Stimulated activated CD4-positive, alpha-beta T cell treated with anti-CD3 and anti-CD28 coated beads, Interleukin-4, amount 100 ng/mL, for 4 hours (primary cell): ENCODE results near the gene CD247.

Experiments used
- DNase-seq, 2 experiments: peaks; one replicate each; pipeline ENCODE4 v3.0.0-alpha.2; 2020

CD247 gene

DNA sequence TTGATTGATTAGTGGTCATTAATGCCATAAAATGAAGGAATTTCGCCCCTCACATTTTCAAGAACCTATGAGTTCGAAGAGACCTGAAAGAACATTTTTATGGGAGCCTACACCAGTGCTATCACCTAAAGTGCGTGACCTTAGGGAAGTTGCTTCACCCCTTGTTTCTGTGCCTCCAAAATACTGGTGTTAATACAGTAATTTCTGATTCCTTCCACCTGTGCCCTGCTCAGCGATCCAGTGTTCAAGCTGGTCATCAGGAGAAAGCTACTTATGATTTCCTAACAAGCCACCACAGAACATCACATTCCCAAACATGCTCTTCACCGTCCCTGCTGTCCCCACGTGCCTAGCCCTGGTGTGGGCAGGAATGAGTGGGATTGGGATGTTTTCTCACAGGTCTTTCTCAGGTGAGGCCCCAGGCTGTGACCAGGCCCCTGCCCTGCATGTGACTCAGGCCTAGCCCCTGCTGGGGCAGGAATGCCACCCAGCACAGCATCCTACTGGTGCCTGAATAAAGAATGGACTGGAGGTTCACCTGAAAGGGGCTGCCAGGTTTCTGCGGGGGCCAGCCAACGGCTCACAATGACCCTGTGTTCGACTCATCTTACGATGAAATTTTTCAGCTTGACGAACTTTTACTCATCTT lies 60.3 kb downstream of the CD247 start:
- no peak for DNase-seq

DNA sequence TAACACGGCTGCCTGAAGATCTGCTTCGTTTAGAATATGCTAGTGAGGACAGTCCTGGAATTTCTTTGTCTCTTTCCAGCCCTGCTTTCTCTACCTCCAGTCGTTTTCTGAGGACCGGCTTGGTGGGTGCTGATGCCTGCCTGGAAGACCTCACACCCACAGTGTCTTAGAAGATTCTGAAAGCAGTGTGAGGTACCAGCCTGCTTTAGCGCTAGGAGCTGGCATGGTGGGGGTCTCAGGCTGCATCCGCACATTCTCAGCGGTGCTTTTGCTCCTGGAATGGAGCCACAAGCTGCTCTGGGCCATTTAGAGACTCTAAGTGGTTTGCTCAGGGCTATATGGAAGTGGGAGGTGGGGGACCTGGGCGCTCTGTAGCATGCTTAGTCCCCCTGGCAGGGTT lies 61.4 kb downstream of the CD247 start:
- DNase-seq = no peak

DNA sequence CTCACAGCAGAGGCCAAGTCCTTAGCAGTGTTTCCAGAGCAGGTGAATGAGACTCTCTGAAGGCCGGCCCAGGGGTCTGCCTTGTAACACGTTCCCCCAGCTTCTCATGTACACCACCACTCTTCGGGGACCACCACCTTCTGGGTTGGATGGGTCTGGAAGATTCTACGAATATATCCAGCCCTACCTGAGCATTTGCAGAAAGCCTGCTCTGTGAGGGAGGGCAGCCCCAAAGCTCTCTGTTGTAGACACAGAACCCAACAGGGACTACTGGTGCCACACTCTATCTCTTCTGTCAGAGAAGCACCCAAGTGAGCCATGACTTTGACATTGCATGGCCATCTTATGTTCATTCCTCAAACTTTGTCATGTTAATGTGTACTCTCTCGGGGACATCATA lies 61.8 kb downstream of the CD247 start:
- no peak for DNase-seq

DNA sequence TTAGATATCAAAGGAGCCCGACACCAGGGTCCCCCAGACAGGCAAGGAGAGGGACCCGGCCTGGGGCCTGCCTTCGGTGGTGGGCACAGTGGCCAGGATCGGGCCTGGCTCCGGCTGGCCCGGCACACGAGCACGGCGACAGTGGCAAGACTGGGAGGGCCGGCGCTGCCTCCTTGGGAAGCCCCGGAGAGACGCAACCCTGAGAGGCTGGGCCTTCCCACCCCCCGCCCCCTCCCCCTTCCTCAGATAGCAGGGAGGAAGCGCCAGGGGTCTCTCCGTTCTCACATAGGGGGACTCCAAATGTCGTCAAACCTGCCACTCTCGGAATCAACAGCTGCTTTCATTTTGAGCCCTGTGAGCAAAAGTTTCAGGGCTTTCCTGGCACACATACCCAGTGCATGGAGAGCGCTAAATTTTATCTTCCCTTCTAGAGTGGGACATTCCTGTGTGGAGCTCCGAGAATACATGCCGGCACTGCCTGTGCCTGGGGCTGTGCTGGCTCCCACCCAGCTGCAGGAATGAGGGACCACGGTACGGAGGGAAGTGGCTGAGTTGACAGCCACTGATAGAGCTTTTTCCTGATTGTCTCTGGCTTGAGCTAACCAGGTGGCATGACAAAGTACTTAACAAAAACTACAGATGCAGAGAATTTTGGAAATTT lies 62.4 kb downstream of the CD247 start:
- DNase-seq = peak; percentile 33 to 34

DNA sequence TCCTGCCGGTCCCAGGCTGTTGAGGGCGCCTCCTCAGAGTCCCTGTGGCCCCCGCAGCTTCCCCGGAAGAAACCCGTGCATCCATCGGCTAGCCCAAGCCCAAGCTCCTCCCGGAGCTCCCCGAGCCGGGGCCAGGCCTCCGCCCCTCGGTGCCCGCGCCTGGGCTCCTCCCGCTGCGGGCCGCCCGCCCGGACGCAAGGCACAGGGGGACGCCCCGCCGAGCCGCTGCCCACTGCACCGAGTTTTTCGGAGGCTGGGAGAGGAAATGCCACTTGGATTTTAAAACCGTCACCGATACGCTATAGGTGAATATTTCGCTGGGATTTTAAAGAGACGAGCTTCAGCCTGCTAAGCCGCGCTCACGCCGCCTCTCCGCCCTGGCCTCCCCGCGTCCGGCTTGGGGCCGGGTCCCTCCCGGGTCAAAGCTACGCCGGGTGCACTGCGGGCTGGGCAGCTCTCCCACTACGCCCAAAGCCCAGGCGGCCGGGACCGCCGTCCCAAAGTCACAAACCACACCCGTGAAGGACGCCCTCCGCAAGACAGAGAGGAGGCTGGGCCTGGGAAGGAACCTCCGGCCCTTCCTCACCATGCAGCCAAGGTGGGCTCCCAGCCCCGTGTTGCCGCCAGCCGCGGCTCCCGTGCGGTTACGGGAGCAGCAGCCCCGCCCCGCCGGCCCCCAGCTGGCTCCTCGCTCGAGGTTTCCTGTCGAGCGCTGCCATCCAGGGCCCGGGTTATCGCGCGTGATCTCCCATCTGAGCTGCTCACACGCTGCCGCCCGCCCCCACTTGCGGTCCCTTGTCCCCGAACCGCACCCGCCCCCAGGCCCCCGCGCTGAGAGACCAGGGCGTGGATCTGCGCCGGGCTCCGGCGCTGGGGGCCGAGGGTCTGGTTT lies 63.2 kb downstream of the CD247 start:
- DNase-seq = peak; percentile 69 to 80

DNA sequence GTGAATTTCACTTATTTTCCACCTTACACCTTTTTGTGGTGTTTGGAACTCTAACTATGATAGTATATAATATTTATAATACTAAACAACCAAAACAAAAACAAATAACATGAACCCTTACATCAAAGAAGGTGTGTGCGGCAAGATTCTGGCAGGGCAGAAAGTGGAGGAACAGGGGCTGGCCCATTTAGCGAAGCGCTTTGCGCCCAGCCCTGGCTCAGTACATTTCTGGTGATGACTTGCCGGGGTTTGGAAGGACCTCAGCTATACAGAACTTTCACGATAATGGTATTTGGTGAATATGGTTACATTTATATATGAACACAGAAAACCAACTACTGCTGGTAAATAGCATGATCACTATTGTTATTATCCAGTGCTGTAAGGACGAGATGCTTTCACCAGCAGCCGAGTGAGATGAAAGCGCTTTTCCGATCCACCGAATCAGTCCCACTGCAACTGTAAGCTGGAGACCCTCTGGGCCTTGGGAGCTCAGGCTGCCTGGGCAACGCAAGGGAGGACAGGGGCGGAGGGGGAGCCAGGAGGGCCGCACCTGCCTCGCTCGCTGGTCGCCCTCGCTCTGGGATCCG lies 63.9 kb downstream of the CD247 start:
- no peak for DNase-seq

DNA sequence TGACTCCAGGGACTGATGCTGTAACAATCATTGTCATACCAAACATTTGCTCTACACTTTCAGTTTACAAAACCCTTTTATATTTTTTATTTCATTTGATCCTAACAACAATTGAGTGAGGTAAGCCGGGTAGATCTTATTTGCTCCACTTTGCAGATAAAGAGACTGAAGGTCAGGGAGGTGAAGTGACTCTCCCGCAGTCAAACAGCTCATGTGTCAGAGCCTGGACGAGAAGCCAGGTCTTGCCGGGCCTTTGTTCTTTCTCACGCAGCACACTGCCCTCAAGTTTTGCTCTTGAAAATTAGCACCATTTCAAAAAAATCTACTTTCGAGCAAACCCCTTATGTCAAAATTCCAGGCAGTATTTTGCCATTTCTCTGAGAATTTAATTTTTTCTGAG lies 65.2 kb downstream of the CD247 start:
- no peak for DNase-seq

DNA sequence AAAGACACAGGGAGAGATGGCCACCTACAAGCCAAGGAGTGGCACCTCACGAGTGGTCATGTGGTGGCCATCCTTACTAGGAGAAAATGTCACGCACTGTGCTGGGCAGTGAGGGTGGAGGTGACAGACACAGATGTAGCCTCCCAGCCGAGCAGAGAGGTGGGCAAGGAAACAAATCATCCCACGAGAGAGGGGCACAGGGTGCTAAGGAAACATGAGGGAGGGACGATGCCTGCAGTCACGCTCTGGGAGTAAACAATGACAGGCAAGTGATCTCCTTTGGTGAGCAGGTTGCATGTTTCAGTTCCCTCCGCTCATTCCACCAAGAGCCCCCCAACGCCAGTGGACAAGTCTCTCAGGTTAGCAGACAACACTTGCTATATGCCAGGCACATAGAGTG lies 65.8 kb downstream of the CD247 start:
- DNase-seq = no peak

DNA sequence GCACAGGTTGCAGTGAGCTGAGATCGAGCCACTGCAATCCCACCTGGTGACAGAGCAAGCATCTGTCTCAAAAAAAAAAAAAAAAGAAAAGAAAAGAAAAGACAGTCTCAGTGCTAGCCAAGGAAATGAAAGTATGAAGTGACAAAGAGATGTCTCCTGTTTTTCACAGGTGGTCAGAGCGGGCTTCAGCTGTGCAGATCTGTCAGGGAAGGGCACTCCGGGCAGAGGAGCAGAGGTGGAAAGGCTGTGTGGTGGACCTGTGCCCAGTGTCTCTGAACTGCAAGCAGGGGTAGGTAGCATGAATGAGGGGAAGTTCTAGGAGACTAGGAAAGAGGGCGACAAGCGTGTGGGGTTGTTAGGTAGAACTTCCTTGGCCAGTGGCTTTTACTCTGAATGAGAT lies 67.5 kb downstream of the CD247 start:
- no peak for DNase-seq

DNA sequence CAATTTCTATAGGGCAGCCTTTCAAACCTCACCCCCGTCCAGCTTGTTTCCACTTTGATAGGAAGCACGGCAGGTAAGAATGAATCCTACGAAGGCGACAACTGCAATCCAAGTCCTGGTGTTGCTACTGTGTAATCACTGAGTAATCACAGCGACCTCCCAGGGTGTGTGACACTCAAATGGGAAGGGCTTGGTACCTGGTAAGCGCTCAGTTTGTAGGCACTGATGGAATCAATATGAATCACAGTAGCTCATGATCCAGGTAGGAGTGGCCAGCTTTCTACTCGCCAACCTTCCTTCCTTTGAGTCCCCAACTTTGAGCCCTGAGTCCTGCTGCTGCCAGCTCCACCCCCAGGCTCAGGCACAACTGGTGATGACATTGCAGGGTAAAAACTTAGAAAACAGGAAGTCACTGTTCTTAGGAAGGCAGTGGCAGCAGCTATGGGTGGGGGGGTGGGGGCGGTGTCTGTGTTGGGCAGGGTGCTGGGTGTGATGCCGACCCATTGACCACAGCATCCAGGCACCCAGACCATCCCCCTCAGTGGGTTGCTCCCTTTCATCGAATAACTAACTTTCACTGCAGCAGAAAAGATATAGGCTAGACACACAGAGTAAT lies 70.7 kb downstream of the CD247 start:
- peak; percentile 41 to 70 for DNase-seq

DNA sequence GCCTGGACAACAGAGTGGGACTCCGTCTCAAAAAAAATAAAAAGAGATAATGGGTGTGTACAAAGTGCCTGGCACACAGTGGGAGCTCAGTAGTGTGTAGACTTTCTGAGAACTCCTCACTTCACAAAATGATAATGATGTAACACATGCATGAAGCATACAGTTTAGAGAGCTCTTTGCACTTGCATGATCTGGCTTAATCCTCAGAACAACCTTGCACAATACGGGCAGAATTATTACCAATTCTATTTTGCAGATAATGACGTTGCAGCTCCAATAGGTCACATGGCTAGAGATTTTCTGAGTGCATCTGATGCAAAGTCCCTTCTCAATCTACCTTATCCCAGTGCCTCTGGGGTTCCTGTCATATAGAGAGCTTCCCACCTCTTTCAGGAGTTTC lies 71.4 kb downstream of the CD247 start:
- no peak for DNase-seq

DNA sequence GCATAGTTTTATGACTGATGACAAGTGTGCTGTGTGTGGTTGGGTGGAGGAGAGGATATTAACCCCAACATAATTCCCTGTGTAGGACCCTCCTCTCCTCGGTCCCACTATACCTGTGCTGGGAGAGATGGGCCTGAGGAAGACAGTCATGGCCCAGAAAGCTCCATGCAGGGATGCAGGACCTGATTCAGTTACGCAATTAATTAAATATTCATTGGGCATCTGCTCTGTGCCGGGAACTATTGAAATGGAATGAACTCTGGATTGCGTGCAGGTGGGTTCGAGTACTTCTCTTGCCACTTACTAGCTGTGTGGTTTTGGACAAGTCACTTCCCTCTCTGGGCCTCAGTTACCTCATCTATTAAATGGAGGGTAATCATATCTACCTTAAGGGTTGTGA lies 74.6 kb downstream of the CD247 start:
- no peak for DNase-seq

DNA sequence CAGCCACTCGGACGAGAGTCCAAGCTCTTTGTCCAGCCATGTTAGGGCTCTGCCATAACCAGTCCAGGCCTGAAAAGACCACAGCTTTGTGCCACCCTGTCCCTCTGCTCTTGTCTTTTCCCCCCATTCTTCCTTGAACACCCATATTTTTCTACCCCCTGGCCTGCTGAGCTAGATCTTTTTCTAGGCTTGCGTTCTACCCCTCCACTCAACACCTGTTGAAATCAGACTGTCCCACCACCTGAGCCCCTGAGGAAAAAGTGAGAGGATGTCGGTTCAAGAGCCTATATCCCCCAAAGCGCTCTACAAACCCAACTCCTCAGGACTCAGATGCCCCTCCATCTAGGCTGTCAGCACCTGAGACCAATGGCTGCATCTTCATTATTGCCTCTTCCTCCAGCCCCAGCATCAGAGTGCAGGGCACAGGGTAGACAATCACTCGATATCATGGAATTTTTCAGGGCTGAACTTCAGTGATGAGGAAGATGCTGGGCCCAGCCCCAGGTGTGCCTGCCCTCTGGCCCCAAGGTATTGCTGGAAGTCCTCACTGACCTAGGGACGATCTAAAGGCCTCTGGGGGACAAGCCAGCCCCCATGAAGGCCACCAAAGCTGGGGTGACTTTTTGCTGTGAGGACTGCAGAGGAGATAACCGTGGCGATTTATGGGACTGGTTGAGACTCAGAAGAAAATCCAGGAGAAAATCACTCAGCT lies 75.3 kb downstream of the CD247 start:
- DNase-seq = no peak

DNA sequence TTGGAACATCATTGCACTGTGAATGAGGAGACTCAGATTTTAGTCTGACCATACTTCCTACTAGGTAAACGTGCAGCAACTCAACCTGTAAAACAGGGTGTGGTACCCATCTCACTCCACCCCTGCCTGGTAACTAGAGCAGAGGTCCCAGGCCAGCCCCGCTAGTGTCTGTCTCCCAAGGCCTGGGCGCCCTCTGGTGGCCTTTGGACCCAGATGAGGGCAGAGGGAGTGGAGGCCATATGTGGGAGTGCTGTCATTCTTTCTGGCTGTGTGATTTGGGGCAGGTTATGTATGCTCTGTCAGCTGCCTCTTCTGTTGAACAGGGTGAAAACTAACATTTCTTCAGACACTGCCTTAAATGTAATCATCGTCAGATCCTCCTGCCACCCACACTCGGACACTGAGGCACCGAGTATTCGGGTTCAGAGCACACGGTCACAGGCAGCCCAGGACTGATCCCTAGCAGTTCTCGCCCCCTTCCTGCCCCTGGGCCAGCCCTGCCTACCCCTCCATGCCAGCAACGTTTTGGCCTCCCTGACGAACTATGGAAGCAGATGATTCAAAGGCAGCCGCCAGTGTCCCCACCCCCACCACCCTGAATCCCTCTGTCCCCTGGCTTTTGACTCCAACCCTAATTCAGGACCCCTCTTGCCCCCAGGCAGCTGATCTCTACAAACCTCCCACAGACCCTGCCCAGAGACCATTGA lies 76.0 kb downstream of the CD247 start:
- peak; percentile 87 for DNase-seq

DNA sequence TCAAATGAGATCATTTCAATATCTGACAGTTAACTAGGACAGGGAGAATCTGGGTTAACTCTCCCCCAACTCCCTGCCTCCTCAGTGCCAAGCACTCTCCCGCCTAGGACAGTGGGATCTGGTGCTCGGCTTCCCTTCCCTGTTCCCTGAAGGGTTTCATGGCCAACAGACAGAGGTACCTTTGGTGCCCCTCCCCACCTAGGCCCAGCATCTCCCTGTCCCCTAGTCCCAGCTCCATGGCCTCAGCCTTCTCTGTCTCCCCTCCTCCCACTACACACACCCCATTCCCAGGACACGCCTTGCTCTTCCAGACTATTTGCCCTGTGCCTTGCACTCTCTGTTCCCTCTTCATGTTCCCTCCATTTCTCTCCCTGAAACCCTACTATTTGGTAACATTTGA lies 77.1 kb downstream of the CD247 start:
- DNase-seq = no peak

DNA sequence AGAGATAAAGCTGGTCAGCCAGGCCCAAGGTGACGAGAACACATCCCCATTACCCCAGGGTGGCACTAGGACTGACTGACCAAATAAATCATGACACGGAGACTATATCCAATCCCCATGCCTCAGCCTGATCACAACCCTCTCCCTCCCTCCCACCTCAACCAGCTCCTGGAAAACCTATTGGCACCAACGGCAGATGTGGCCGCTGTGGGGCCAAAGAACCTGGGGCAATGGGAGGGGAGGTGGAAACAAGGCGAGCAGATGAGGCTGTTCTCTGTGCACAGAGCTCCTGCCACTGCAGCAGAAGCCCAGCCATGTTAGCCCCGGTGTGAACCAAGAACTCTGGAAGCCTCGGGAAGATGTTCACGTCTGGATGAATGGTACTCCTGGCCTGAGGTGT lies 77.6 kb downstream of the CD247 start:
- no peak for DNase-seq

DNA sequence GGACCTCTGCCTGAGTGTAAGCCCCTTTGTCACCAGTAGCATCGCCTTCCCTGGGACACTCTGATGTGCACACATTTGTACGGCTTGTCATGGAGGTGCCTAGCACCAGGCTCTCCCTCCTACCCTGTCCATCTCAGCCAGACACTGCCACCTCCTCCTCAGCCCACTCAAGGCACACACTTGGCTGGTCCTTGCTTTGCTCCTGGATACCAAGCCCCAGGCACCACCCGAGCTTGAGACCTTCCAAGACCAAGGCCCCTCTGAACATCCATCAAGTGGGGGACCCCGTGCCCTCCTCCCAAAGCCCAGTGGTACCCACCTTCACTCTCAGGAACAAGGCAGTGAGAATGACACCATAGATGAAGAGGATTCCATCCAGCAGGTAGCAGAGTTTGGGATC lies 78.0 kb downstream of the CD247 start:
- DNase-seq = no peak

DNA sequence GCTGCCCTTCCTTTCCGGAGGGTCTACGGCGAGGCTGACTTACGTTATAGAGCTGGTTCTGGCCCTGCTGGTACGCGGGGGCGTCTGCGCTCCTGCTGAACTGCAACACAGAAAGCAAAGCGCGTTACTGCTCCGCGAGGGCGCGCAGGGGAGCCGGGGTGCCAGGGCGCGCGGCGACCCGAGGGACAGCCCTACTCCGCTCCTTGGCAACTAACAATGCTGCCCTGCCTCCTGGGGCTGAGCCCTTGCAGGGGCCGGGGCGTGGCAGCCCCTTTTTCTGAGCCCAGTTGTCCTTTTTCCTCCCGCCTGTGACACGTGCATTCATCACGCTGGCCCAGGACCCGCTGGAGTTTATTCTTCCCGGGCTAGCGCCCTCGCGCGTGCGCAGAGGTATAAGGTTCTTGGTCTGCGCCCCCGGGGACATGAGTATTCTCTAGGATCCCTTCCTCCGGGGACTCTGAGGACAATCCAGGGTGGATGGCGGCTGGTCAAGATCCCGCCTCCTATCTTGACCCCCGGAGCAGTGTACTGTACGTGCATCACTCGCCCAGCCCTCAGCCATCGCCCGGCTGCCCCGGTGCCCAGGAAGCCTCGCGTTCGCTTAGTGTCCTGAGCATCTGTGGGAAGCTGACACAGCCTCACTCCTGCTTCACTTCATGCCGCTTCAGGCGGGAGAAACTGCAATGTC lies 78.9 kb downstream of the CD247 start:
- peak; percentile 43 to 45 for DNase-seq

DNA sequence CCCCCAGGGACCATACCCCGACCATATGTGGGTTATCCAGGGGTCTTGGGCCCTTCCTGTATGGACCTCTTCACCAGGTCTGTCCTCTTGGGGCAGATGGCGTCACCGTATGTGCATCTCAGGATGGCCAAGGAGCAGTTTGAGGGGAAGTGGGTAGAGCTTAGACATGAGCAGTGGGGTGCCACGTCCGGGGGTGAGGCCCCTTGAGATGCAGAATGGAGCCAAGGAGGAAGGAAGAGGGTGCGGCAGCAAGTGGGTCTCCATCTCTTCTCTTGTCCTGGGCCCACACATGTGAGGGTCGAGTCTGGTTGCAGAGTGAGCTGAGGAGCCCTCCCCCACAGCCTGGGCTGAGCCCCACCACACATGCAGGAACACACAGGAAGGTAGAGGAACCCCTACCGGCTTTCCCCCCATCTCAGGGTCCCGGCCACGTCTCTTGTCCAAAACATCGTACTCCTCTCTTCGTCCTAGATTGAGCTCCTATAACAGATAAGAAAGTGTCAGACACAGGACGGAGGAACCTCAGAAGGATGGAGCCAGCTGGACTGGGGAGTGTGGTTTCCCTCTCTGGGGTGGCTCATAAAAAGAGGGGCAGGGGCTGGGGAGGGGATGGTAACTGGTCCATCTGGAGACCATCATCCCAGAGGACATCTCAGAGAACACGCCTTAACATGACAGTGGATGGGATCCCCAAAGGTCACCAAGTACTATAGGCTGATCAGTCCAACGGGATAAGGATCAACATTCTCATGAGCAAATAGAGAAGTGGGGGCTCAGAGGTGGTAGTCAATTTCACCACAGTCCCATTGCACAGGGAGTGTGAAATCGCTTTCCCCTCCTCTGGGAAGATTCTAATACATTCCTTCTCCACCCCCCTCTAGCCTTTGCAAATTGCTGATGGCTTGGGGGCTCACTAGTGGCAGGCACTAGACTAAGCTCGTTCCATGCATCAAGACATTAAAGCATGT lies 79.9 kb downstream of the CD247 start:
- no peak for DNase-seq

DNA sequence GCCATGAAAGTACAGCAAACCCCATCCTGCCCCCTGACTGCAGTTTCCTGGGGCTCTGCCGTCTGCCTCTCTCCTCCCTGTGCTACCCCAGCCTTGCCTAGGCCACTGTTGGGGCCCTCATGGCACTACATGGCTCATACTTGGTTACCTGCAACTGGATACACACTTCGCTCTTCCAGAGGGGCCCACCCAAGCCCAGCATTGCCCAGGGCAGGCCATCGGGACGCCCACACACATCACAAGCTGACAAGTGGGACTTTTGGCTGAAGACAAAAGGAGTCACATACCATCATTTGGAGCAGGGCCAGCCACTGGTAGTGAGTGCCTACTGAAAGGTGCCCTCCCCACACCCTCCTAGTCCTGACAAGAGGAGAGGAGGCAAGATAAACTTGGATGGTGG lies 82.8 kb downstream of the CD247 start:
- no peak for DNase-seq
